DOHH2 (cell line): Measurements from ENCODE around the gene GMPR.

Source experiments
- H3F3A ChIP-seq: fragments of 200-600 bp; sonication (generic), shearing (Covaris generic); 2 replicates; pipeline ENCODE4 v1.6.0; 2016; ENCODE audit warnings: antibody characterized with exemption, mild to moderate bottlenecking; ENCODE audit not compliant: control insufficient read depth, insufficient read depth
- H3K27ac ChIP-seq: fragments of 200-600 bp; sonication (generic); 2 replicates; pipeline ENCODE4 v1.5.1; 2014; ENCODE audit warnings: low read depth, mild to moderate bottlenecking, low read length, moderate library complexity
- H3K27me3 ChIP-seq: fragments of 200-600 bp; sonication (generic); 2 replicates; pipeline ENCODE4 v1.6.1; 2014; ENCODE audit warnings: mild to moderate bottlenecking, low read length, mixed read lengths; ENCODE audit not compliant: control insufficient read depth
- H3K36me3 ChIP-seq: fragments of 200-600 bp; sonication (generic); 2 replicates; pipeline ENCODE4 v1.6.1; 2014; ENCODE audit warnings: mild to moderate bottlenecking, low read length, moderate library complexity, mixed read lengths; ENCODE audit not compliant: control insufficient read depth
- H3K4me1 ChIP-seq: fragments of 200-600 bp; sonication (generic); 2 replicates; pipeline ENCODE4 v1.6.1; 2014; ENCODE audit warnings: mild to moderate bottlenecking, low read length, mixed read lengths; ENCODE audit not compliant: control insufficient read depth
- H3K4me2 ChIP-seq: fragments of 200-600 bp; sonication (generic); 2 replicates; pipeline ENCODE4 v1.6.0; 2014; ENCODE audit warnings: mild to moderate bottlenecking, low read length, moderate library complexity
- H3K4me3 ChIP-seq: fragments of 200-600 bp; sonication (generic); 2 replicates; pipeline ENCODE4 v1.5.1; 2014; ENCODE audit warnings: mild to moderate bottlenecking, low read length, mixed read lengths
- H3K79me2 ChIP-seq: fragments of 200-600 bp; sonication (generic); 2 replicates; pipeline ENCODE4 v1.6.1; 2014; ENCODE audit warnings: mild to moderate bottlenecking, low read length, mixed read lengths; ENCODE audit not compliant: control insufficient read depth
- H3K9me2 ChIP-seq: fragments of 200-600 bp; sonication (generic); replicated peaks from 2 replicates; pipeline ENCODE4 v1.6.1; 2014; ENCODE audit warnings: mild to moderate bottlenecking, low read length, mixed read lengths; ENCODE audit not compliant: control insufficient read depth
- H3K9me3 ChIP-seq: fragments of 200-600 bp; sonication (generic); 2 replicates; pipeline ENCODE4 v1.6.1; 2014; ENCODE audit warnings: antibody characterized with exemption, low read length, mixed read lengths; ENCODE audit not compliant: control insufficient read depth, insufficient read depth
- H4K20me1 ChIP-seq: fragments of 200-600 bp; sonication (generic); 2 replicates; pipeline ENCODE4 v1.6.0; 2014; ENCODE audit warnings: low read depth, mild to moderate bottlenecking, antibody characterized with exemption, low read length, moderate library complexity; ENCODE audit not compliant: control insufficient read depth, insufficient read depth
- CTCF ChIP-seq: fragments of 200-600 bp; sonication (generic); IDR thresholded peaks from one replicate; pipeline ENCODE4 v1.5.1; 2014; ENCODE audit warnings: antibody characterized with exemption, mild to moderate bottlenecking, low read depth, low read length; ENCODE audit not compliant: poor library complexity, severe bottlenecking
- EZH2phosphoT487 ChIP-seq: fragments of 200-600 bp; sonication (generic); IDR thresholded peaks from 2 replicates; pipeline ENCODE4 v1.6.1; 2017; ENCODE audit warnings: borderline replicate concordance, mild to moderate bottlenecking, antibody characterized with exemption, low read length, moderate library complexity, mixed read lengths

Gene GMPR

GRCh38 chr6:16279243-16279642, 40.9 kb downstream of the GMPR start:
- no peaks in the 10 kb centered on the region for H3K9me3 ChIP-seq
- H3K4me2 ChIP-seq, result no peak overlapping the region
- no peak for TF ChIP-seq CTCF
- no peak for TF ChIP-seq EZH2phosphoT487
- H3K27ac ChIP-seq, result no peak overlapping the region
- no peaks in the 10 kb centered on the region for H4K20me1 ChIP-seq
- H3K36me3 ChIP-seq, result no peaks in the 10 kb centered on the region
- H3F3A ChIP-seq, result no peaks in the 10 kb centered on the region
- H3K4me1 ChIP-seq, result no peaks in the 10 kb centered on the region
- H3K27me3 ChIP-seq, result no peaks in the 10 kb centered on the region
- no peak overlapping the region for H3K4me3 ChIP-seq
- H3K79me2 ChIP-seq, result no peaks in the 10 kb centered on the region
- H3K9me2 ChIP-seq, result no peaks in the 10 kb centered on the region

GRCh38 chr6:16282370-16282769, 44.0 kb downstream of the GMPR start:
- H4K20me1 ChIP-seq, result no peaks in the 10 kb centered on the region
- no peaks in the 10 kb centered on the region for H3K9me2 ChIP-seq
- H3K9me3 ChIP-seq, result no peaks in the 10 kb centered on the region
- H3K4me1 ChIP-seq, result no peaks in the 10 kb centered on the region
- no peak overlapping the region for H3K4me2 ChIP-seq
- H3K79me2 ChIP-seq, result no peaks in the 10 kb centered on the region
- TF ChIP-seq CTCF, result no peak
- TF ChIP-seq EZH2phosphoT487, result no peak
- no peak overlapping the region for H3K4me3 ChIP-seq
- H3F3A ChIP-seq, result no peaks in the 10 kb centered on the region
- H3K27me3 ChIP-seq, result no peaks in the 10 kb centered on the region
- no peak overlapping the region for H3K27ac ChIP-seq
- no peaks in the 10 kb centered on the region for H3K36me3 ChIP-seq

- no peak for TF ChIP-seq CTCF
- TF ChIP-seq EZH2phosphoT487, result no peak
- Histone ChIP-seq H3K9me2 (no peaks in the 10 kb centered on the region), H3K4me2 (no peak overlapping the region), H3K27ac (no peak overlapping the region), H3K36me3 (no peaks in the 10 kb centered on the region), H3K27me3 (no peaks in the 10 kb centered on the region), H4K20me1 (no peaks in the 10 kb centered on the region), H3K79me2 (no peaks in the 10 kb centered on the region), H3K4me1 (no peaks in the 10 kb centered on the region), H3K4me3 (no peak overlapping the region), H3K9me3 (no peaks in the 10 kb centered on the region), H3F3A (no peaks in the 10 kb centered on the region)
Observed at GRCh38 chr6:16284472-16284871, 46.1 kb downstream of the GMPR start.
